Measurements from ENCODE around the gene NCK1.

- TF ChIP-seq, protein P1, sequence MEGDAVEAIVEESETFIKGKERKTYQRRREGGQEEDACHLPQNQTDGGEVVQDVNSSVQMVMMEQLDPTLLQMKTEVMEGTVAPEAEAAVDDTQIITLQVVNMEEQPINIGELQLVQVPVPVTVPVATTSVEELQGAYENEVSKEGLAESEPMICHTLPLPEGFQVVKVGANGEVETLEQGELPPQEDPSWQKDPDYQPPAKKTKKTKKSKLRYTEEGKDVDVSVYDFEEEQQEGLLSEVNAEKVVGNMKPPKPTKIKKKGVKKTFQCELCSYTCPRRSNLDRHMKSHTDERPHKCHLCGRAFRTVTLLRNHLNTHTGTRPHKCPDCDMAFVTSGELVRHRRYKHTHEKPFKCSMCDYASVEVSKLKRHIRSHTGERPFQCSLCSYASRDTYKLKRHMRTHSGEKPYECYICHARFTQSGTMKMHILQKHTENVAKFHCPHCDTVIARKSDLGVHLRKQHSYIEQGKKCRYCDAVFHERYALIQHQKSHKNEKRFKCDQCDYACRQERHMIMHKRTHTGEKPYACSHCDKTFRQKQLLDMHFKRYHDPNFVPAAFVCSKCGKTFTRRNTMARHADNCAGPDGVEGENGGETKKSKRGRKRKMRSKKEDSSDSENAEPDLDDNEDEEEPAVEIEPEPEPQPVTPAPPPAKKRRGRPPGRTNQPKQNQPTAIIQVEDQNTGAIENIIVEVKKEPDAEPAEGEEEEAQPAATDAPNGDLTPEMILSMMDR (conservative IDR thresholded peaks at IDR 0.05; ENCODE audit: low read depth in 2 of 2): no peak
- TF ChIP-seq ETS1 (IDR thresholded peaks at IDR 0.05) (no peak), POLR2AphosphoS5 (IDR thresholded peaks at IDR 0.05; ENCODE audit: low read depth) (no peak), CREB1 (CRISPR knock-in tag; IDR thresholded peaks at IDR 0.05; ENCODE audit: low read depth) (no peak), EZH2phosphoT487 (IDR thresholded peaks at IDR 0.05; ENCODE audit: unreplicated experiment) (no peak), EZH2 (IDR thresholded peaks at IDR 0.05; ENCODE audit: low read depth, unreplicated experiment) (no peak), JUNB (IDR thresholded peaks at IDR 0.05; ENCODE audit: unreplicated experiment) (no peak), ZNF331 (CRISPR knock-in tag; IDR thresholded peaks at IDR 0.05; ENCODE audit: low read depth) (no peak)
- TF ChIP-seq, protein P2, sequence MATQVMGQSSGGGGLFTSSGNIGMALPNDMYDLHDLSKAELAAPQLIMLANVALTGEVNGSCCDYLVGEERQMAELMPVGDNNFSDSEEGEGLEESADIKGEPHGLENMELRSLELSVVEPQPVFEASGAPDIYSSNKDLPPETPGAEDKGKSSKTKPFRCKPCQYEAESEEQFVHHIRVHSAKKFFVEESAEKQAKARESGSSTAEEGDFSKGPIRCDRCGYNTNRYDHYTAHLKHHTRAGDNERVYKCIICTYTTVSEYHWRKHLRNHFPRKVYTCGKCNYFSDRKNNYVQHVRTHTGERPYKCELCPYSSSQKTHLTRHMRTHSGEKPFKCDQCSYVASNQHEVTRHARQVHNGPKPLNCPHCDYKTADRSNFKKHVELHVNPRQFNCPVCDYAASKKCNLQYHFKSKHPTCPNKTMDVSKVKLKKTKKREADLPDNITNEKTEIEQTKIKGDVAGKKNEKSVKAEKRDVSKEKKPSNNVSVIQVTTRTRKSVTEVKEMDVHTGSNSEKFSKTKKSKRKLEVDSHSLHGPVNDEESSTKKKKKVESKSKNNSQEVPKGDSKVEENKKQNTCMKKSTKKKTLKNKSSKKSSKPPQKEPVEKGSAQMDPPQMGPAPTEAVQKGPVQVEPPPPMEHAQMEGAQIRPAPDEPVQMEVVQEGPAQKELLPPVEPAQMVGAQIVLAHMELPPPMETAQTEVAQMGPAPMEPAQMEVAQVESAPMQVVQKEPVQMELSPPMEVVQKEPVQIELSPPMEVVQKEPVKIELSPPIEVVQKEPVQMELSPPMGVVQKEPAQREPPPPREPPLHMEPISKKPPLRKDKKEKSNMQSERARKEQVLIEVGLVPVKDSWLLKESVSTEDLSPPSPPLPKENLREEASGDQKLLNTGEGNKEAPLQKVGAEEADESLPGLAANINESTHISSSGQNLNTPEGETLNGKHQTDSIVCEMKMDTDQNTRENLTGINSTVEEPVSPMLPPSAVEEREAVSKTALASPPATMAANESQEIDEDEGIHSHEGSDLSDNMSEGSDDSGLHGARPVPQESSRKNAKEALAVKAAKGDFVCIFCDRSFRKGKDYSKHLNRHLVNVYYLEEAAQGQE (IDR thresholded peaks at IDR 0.05; ENCODE audit: unreplicated experiment): peak; percentile 78
These were observed 42.0 kb upstream of the NCK1 start for GRCh38 chr3:136819731-136820679.
